Activated naive CD8-positive, alpha-beta T cell treated with anti-CD3 and anti-CD28 coated beads, Interleukin-2, amount 50 U/mL, for 16 hours (primary cell): ENCODE results near the gene EIF3L.
"Not testable (repeated sequence)": the region's sequence is repeated elsewhere in the genome, so short reads cannot be mapped to it uniquely, and the experiment has no call there.

Source experiments
- DNase-seq: peaks from one replicate; pipeline ENCODE4 v3.0.0-alpha.2; 2020; ENCODE audit warnings: low read depth, low spot score

EIF3L gene

GRCh38 chr22:37849089-37849751, at the start of gene EIF3L:
TSS of gene EIF3L (plus strand) at chr22:37849419. CDS start at chr22:37849450, 31 bp downstream.
- DNase-seq: peak; percentile 76

GRCh38 chr22:37799979-37800378, 49.2 kb upstream of the EIF3L start:
- DNase-seq: not testable (repeated sequence)

GRCh38 chr22:37801946-37802309, 47.3 kb upstream of the EIF3L start:
- DNase-seq: no peak

GRCh38 chr22:37802310-37803194, 46.7 kb upstream of the EIF3L start:
- DNase-seq: no peak

- no peak for DNase-seq
Measured at GRCh38 chr22:37803195-37803638, 46.0 kb upstream of the EIF3L start.

GRCh38 chr22:37803639-37804351, 45.4 kb upstream of the EIF3L start:
- DNase-seq: no peak

GRCh38 chr22:37804352-37804880, 44.8 kb upstream of the EIF3L start:
- no peak for DNase-seq

GRCh38 chr22:37804881-37805809, 44.1 kb upstream of the EIF3L start:
- peak; percentile 32 for DNase-seq

GRCh38 chr22:37805810-37806277, 43.4 kb upstream of the EIF3L start:
- no peak for DNase-seq

GRCh38 chr22:37806409-37807333, 42.5 kb upstream of the EIF3L start:
- DNase-seq: no peak

GRCh38 chr22:37807410-37808293, 41.6 kb upstream of the EIF3L start, which contains the start of gene GCAT:
TSS of gene GCAT (plus strand) at chr22:37807934. CDS start at chr22:37807968, 34 bp downstream.
- DNase-seq: peak; percentile 83

GRCh38 chr22:37808294-37808657, 40.9 kb upstream of the EIF3L start:
- no peak for DNase-seq

GRCh38 chr22:37809672-37810333, 39.4 kb upstream of the EIF3L start:
- DNase-seq: no peak

GRCh38 chr22:37811867-37812266, 37.4 kb upstream of the EIF3L start:
- DNase-seq: no peak

- no peak for DNase-seq
Measured at GRCh38 chr22:37812869-37813678, 36.1 kb upstream of the EIF3L start.

- no peak for DNase-seq
Measured at GRCh38 chr22:37815593-37815992, 33.6 kb upstream of the EIF3L start.

- DNase-seq: no peak
Measured at GRCh38 chr22:37816543-37817180, 32.6 kb upstream of the EIF3L start.
